Endodermal cell (in vitro differentiated cells): ENCODE measurements around the gene GRM8. TPM values are rescaled to one million over a fixed set of nuclear protein-coding genes. Genes with fewer than 3 reads are reported as not detected.

Experiments
- DNase-seq: peaks from one replicate; pipeline ENCODE4 v3.0.0-alpha.2; 2017
- H3K27ac ChIP-seq: 2 replicates; pipeline ENCODE4 v1.5.1; 2013; ENCODE audit warnings: mild to moderate bottlenecking, low read depth, low read length, moderate library complexity
- H3K27me3 ChIP-seq: 2 replicates; pipeline ENCODE4 v1.6.1; 2013; ENCODE audit warnings: mild to moderate bottlenecking, low read length, moderate library complexity; ENCODE audit not compliant: insufficient read depth, control insufficient read depth, poor library complexity, severe bottlenecking
- H3K36me3 ChIP-seq: 2 replicates; pipeline ENCODE4 v1.7.0; 2013; ENCODE audit warnings: mild to moderate bottlenecking, low read length, moderate library complexity; ENCODE audit not compliant: control insufficient read depth, insufficient read depth
- H3K4me1 ChIP-seq: one replicate; pipeline ENCODE4 v1.7.0; 2013; ENCODE audit warnings: low read length; ENCODE audit not compliant: control insufficient read depth, insufficient read depth
- H3K4me3 ChIP-seq: 2 replicates; pipeline ENCODE4 v1.5.1; 2013; ENCODE audit warnings: mild to moderate bottlenecking, low read length, moderate library complexity
- H3K9ac ChIP-seq: 2 replicates; pipeline ENCODE4 v1.6.1; 2013; ENCODE audit warnings: mild to moderate bottlenecking, low read length, moderate library complexity; ENCODE audit not compliant: poor library complexity, severe bottlenecking; ENCODE audit errors: extremely low read depth
- H3K9me3 ChIP-seq: 2 replicates; pipeline ENCODE4 v1.6.1; 2013; ENCODE audit warnings: mild to moderate bottlenecking, low read length, moderate library complexity; ENCODE audit not compliant: control insufficient read depth
- H3K27ac Mint-ChIP-seq: 2 replicates; pipeline ENCODE4 v1.8.0; 2020; ENCODE audit warnings: mixed read lengths
- H3K27me3 Mint-ChIP-seq: 2 replicates; pipeline ENCODE4 v1.8.0; 2021; ENCODE audit warnings: mild to moderate bottlenecking, mixed read lengths; ENCODE audit not compliant: insufficient read depth
- H3K36me3 Mint-ChIP-seq: 2 replicates; pipeline ENCODE4 v1.8.0; 2020; ENCODE audit warnings: low read depth, mixed read lengths
- H3K4me1 Mint-ChIP-seq: 2 replicates; pipeline ENCODE4 v1.8.0; 2020; ENCODE audit warnings: mixed read lengths
- H3K4me3 Mint-ChIP-seq: 2 replicates; pipeline ENCODE4 v1.8.0; 2020; ENCODE audit warnings: mild to moderate bottlenecking, moderate library complexity, mixed read lengths
- H3K9me3 Mint-ChIP-seq: 2 replicates; pipeline ENCODE4 v1.8.0; 2020; ENCODE audit warnings: mild to moderate bottlenecking, mixed read lengths
- CTCF ChIP-seq: fragments of 200-600 bp; sonication (generic); conservative IDR thresholded peaks from 2 replicates; pipeline ENCODE4 v1.5.0; 2021; ENCODE audit warnings: antibody characterized with exemption, mild to moderate bottlenecking
- WGBS, 2 experiments: methylation state at CpG; one replicate each; pipeline versions ENCODE4 v1.1.5 to v1.1.7; 2013; ENCODE audit warnings: missing lambda C conversion rate in 2 of 2, mixed read lengths in 1 of 2; ENCODE audit not compliant: insufficient coverage in 1 of 2, insufficient read length in 1 of 2; 5-methylcytosine and 5-hydroxymethylcytosine counted together
- total RNA-seq, 2 donors: library from RNA; stranded (reverse); fragmentation: NEBNext Ultra II Directional in 1 of 2; extraction: Animal tissue kit (Norgen Biotek cat#: 25700) in 1 of 2; gene quantifications; 2 replicates in 1 of 2; 3 replicates in 1 of 2; pipeline ENCODE4 v1.2.1, GENCODE V29; 2021

The GRM8 gene
- total RNA-seq, 2 donors from 2014 or later, result 0.93 to 2.0 TPM

GRCh38 chr7:127250312-127251035 lies 2.3 kb downstream of the GRM8 start:
- H3K9me3 ChIP-seq, result no peaks in the 10 kb centered on the region
- H3K4me1 Mint-ChIP-seq, result peaks cover 6% of the 10 kb centered on the region
- H3K27ac Mint-ChIP-seq, result no peak overlapping the region
- H3K27me3 ChIP-seq, result peaks cover 75% of the 10 kb centered on the region
- no peaks in the 10 kb centered on the region for H3K9me3 Mint-ChIP-seq
- H3K9ac ChIP-seq, result no peak overlapping the region
- 45 to 46% methylated on average over 11 to 12 of the region's 12 CpGs for WGBS, 2 experiments
- H3K36me3 ChIP-seq, result no peaks in the 10 kb centered on the region
- H3K4me1 ChIP-seq, result peaks cover 4% of the 10 kb centered on the region
- no peak for DNase-seq
- H3K27ac ChIP-seq, result no peak overlapping the region
- peaks cover 86% of the 10 kb centered on the region for H3K27me3 Mint-ChIP-seq
- TF ChIP-seq CTCF, result no peak
- H3K36me3 Mint-ChIP-seq, result no peaks in the 10 kb centered on the region
- no peak overlapping the region for H3K4me3 Mint-ChIP-seq
- peak overlapping the region; percentile 90 for H3K4me3 ChIP-seq

- Mint-ChIP-seq H3K4me1 (no peaks in the 10 kb centered on the region), H3K27ac (no peak overlapping the region), H3K36me3 (no peaks in the 10 kb centered on the region), H3K27me3 (peaks cover 84% of the 10 kb centered on the region), H3K9me3 (no peaks in the 10 kb centered on the region), H3K4me3 (no peak overlapping the region)
- Histone ChIP-seq H3K4me3 (no peak overlapping the region), H3K27ac (no peak overlapping the region), H3K36me3 (no peaks in the 10 kb centered on the region), H3K4me1 (no peaks in the 10 kb centered on the region), H3K9me3 (no peaks in the 10 kb centered on the region), H3K27me3 (peaks cover 41% of the 10 kb centered on the region), H3K9ac (no peak overlapping the region)
- no peak for TF ChIP-seq CTCF
- no peak for DNase-seq
- WGBS, 2 experiments, result 90 to 91% methylated on average over 1 of the region's 1 CpG
These were observed 7.1 kb downstream of the GRM8 start for GRCh38 chr7:127245607-127246006.

GRCh38 chr7:127245002-127245401 lies 7.7 kb downstream of the GRM8 start:
- 92 to 100% methylated on average over 1 to 3 of the region's 3 CpGs for WGBS, 2 experiments
- Histone ChIP-seq H3K9ac (no peak overlapping the region), H3K36me3 (no peaks in the 10 kb centered on the region), H3K27ac (no peak overlapping the region), H3K4me3 (no peak overlapping the region), H3K4me1 (no peaks in the 10 kb centered on the region), H3K9me3 (no peaks in the 10 kb centered on the region), H3K27me3 (peaks cover 35% of the 10 kb centered on the region)
- no peaks in the 10 kb centered on the region for H3K36me3 Mint-ChIP-seq
- no peaks in the 10 kb centered on the region for H3K9me3 Mint-ChIP-seq
- no peak overlapping the region for H3K4me3 Mint-ChIP-seq
- H3K4me1 Mint-ChIP-seq, result no peaks in the 10 kb centered on the region
- DNase-seq, result no peak
- H3K27me3 Mint-ChIP-seq, result peaks cover 83% of the 10 kb centered on the region
- no peak overlapping the region for H3K27ac Mint-ChIP-seq
- TF ChIP-seq CTCF, result no peak
